ENCODE data around the gene AGBL4.

DNA sequence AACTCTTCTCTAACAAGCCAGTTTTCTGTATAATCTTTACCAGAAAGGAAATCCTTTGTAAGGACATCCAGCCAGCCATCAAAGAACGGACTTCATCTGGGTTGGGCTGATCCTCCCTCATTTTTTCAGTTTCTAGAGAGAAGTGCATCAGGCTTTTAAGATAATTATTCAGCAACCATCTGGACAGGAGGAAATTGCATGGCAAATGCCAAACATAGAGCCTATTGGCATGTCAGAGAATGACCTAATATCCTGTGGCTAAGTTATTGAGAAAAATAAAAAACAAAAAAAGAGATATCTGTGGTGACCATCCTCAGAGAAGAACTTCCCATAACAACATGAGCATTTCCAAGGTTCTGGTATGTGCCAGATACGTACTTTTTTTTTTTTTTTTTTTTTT, 1172.1 kb downstream of the AGBL4 start:
- TF ChIP-seq PHB2 (IDR thresholded peaks at IDR 0.05; ENCODE audit: low read depth), result no peak
- no peak for TF ChIP-seq TBL1XR1 (IDR thresholded peaks at IDR 0.05; ENCODE audit: low read length in 2 of 2)
- no peak for TF ChIP-seq CTCF (IDR thresholded peaks at IDR 0.05 in 2 of 3, conservative IDR thresholded peaks at IDR 0.05 in 1 of 3; ENCODE audit: insufficient read depth in 2 of 3, low read depth in 1 of 3, low read length in 3 of 3)
- TF ChIP-seq ZNF24 (IDR thresholded peaks at IDR 0.05), result no peak
